ENCODE measurements around the gene IL2RA. TPM values are rescaled to one million over a fixed set of nuclear protein-coding genes. Genes with fewer than 3 reads are reported as not detected.
A peak's percentile ranks its signal among the peaks of the same experiment; 100 is the strongest.

The IL2RA gene
- total and polyA plus RNA-seq, 2 experiments from 2014 or later: not detected

- Histone ChIP-seq H3K27ac (no peak overlapping the region), H3K27me3 (no peaks in the 10 kb centered on the region), H3K36me3 (no peaks in the 10 kb centered on the region), H3K4me3 (no peak overlapping the region), H3K4me1 (ENCODE audit: low read depth) (no peaks in the 10 kb centered on the region), H3K9me3 (ENCODE audit: low read depth) (no peaks in the 10 kb centered on the region)
- TF ChIP-seq CTCF (IDR thresholded peaks at IDR 0.05; ENCODE audit: low read depth, low read length): no peak
- peak in 1 of 2 donors; percentile 77 for DNase-seq (ENCODE audit: low read depth in 1 of 2, low spot score in 1 of 2)
Observed at GRCh38 chr10:6018422-6018821, 43.7 kb downstream of the IL2RA start.

DNA sequence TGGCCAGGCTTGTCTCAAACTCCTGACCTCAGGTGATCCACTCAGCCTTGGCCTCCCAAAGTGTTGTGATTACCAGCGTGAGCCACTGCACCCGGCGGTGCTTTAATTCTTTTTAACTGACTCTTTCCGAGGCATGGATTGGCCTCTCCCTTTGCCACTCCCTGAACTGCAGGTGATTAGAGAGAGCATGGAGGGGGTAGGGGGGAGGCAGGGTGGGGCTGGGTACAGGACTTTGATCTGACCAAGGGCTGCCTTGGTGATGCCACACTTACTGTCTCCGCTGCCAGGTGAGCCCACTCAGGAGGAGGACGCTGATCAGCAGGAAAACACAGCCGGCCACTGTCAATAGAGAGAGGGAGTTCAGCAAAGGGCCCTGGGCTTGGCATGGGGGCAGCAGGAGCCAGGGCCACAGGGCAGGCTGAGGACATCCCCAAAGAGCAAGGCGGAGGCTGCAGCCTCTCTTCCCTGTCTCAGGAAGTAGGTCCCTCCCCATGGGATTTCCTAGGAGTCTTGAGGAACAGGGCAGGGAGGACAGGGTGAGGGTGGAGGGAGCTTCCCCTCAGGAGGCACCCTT is 44.3 kb downstream of the IL2RA start:
- Histone ChIP-seq H3K9me3 (ENCODE audit: low read depth) (no peaks in the 10 kb centered on the region), H3K36me3 (no peaks in the 10 kb centered on the region), H3K4me1 (ENCODE audit: low read depth) (no peaks in the 10 kb centered on the region), H3K27ac (no peak overlapping the region), H3K27me3 (no peaks in the 10 kb centered on the region), H3K4me3 (no peak overlapping the region)
- no peak for DNase-seq (ENCODE audit: low read depth in 1 of 2, low spot score in 1 of 2)
- TF ChIP-seq CTCF (IDR thresholded peaks at IDR 0.05; ENCODE audit: low read depth, low read length): no peak

GRCh38 chr10:6014241-6014761 is 47.9 kb downstream of the IL2RA start:
- Histone ChIP-seq H3K27ac (no peak overlapping the region), H3K4me3 (no peak overlapping the region), H3K4me1 (ENCODE audit: low read depth) (no peaks in the 10 kb centered on the region), H3K36me3 (no peaks in the 10 kb centered on the region), H3K27me3 (no peaks in the 10 kb centered on the region), H3K9me3 (ENCODE audit: low read depth) (no peaks in the 10 kb centered on the region)
- peak; percentile 51 to 73 for DNase-seq (ENCODE audit: low read depth in 1 of 2, low spot score in 1 of 2)
- TF ChIP-seq CTCF (IDR thresholded peaks at IDR 0.05; ENCODE audit: low read depth, low read length): peak; percentile 81

- Histone ChIP-seq H3K4me3 (no peak overlapping the region), H3K36me3 (no peaks in the 10 kb centered on the region), H3K4me1 (ENCODE audit: low read depth) (no peaks in the 10 kb centered on the region), H3K27ac (no peak overlapping the region), H3K9me3 (ENCODE audit: low read depth) (no peaks in the 10 kb centered on the region), H3K27me3 (no peaks in the 10 kb centered on the region)
- DNase-seq (ENCODE audit: low read depth in 1 of 2, low spot score in 1 of 2): no peak
- no peak for TF ChIP-seq CTCF (IDR thresholded peaks at IDR 0.05; ENCODE audit: low read depth, low read length)
Observed at GRCh38 chr10:6013413-6014192, 48.6 kb downstream of the IL2RA start.

GRCh38 chr10:6012121-6012905 is 49.9 kb downstream of the IL2RA start:
- no peak for DNase-seq (ENCODE audit: low read depth in 1 of 2, low spot score in 1 of 2)
- Histone ChIP-seq H3K4me3 (no peak overlapping the region), H3K4me1 (ENCODE audit: low read depth) (no peaks in the 10 kb centered on the region), H3K36me3 (no peaks in the 10 kb centered on the region), H3K9me3 (ENCODE audit: low read depth) (no peaks in the 10 kb centered on the region), H3K27ac (no peak overlapping the region), H3K27me3 (no peaks in the 10 kb centered on the region)
- no peak for TF ChIP-seq CTCF (IDR thresholded peaks at IDR 0.05; ENCODE audit: low read depth, low read length)
